ENCODE measurements around the gene SETSIP.

DNA sequence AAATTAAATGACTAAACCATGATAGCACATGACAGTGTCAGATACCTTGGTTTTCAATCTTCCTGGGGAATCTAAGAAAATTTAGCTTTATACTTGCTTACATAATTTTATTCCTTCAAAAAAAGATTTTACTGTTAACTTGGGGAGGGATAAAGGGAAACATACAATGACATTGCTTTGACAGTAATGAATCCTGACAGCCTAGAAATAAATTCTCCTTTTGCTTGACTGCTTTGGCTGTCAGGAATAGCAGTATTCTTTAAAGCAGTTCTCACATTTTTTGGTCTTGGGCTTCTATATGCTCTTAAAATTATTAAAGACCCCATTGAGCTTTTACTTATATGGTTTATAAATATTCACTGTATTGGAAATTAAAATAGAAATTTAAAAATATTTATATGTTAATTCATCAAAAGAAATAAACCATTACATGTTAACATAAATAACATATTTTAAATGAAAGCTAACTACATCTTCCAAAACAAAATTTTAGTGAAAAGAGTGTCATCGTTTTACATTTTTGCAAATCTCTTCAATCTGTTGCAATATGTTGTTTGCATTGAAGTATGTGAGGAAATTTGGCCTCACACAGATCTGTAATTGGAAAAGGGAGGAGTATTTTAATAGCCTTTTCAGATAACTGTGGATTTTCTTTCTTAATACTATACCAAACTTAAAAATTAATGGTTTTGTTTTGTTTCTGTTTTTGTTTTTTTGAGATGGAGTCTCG, 29.3 kb downstream of the SETSIP start:
- no peak for TF ChIP-seq CTCF (IDR thresholded peaks at IDR 0.05)
- no peak for TF ChIP-seq POLR2A (IDR thresholded peaks at IDR 0.05)
- no peak for TF ChIP-seq EP300 (IDR thresholded peaks at IDR 0.05)
- TF ChIP-seq POLR2AphosphoS5 (IDR thresholded peaks at IDR 0.05) = no peak
